ENCODE data around the gene CCDC12. TPM values are rescaled to one million over a fixed set of nuclear protein-coding genes. Genes with fewer than 3 reads are reported as not detected.

The CCDC12 gene
- total RNA-seq, 4 donors from 2014 or later, result 36.9 to 59.4 (median 50.2) TPM

DNA sequence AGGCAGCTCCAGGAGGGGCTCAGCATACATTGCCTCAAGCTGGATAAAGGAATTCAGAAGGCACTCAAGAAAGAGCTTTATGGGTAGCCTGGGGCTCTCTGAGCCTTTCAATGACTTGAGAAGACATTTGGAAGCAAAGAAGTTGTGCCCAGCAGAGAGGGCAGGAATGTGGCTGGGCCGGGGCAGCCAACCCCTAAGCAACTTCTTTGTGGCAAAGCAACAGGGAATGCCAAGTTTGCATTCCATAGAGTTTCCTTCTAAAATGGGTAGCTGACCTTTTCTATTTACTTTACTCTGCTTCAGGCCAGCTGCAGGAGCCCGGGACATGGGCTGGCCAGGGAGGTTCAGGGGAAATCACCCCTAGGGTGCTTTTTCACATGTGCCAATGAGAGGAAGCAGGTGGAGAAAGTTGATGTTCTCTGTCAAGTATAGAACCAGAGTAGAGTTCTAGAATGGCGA is 45.6 kb downstream of the CCDC12 start:
- DNase-seq (ENCODE audit: low spot score in 2 of 2), result no peak

DNA sequence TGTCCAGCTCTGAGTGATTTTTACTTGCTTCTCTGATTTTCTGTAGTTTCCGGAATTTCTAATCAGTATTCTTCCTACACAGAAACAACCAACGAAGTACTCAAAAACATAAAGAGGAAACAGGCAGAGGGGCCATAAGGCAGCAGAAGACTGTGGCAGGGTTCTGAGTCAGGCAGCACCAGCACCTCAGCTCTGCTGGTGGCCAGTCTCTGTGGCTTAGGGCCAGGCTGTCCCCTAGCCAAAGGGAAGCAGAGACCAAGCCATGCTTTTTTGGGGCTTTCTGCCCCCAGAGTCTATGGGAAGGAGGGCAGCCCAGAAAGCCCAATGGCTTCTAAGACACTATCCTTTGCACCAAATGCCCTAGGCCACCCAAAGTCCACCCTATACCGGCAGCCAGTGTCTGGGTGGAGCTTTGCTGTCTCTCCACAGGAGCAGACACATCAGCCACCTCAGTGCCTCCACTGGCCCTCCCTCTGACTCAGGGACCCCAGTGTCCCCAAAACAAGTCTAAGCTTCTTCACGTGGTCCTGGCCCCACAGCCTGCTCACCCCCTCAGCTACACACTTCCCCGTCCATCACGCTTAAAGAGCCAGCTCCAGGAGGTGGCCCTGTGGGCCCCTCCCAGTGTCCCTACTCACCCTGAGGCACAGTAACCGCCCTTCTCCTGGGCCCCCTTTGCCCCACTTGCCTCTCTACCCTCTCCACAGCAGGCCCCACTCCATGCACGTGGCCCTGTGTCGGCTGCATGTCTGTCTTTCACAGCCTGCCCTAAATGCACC is 46.2 kb downstream of the CCDC12 start:
- TF ChIP-seq, protein P1, sequence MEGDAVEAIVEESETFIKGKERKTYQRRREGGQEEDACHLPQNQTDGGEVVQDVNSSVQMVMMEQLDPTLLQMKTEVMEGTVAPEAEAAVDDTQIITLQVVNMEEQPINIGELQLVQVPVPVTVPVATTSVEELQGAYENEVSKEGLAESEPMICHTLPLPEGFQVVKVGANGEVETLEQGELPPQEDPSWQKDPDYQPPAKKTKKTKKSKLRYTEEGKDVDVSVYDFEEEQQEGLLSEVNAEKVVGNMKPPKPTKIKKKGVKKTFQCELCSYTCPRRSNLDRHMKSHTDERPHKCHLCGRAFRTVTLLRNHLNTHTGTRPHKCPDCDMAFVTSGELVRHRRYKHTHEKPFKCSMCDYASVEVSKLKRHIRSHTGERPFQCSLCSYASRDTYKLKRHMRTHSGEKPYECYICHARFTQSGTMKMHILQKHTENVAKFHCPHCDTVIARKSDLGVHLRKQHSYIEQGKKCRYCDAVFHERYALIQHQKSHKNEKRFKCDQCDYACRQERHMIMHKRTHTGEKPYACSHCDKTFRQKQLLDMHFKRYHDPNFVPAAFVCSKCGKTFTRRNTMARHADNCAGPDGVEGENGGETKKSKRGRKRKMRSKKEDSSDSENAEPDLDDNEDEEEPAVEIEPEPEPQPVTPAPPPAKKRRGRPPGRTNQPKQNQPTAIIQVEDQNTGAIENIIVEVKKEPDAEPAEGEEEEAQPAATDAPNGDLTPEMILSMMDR (IDR thresholded peaks at IDR 0.05), result no peak
- no peak for TF ChIP-seq EP300 (IDR thresholded peaks at IDR 0.05)
- no peak for TF ChIP-seq POLR2A (IDR thresholded peaks at IDR 0.05)
- no peak overlapping the region for H3K4me3 ChIP-seq
- DNase-seq (ENCODE audit: low spot score in 2 of 2), result no peak

More for the DNA sequence above, 45.6 kb downstream of the CCDC12 start:
- no peak overlapping the region for H3K4me3 ChIP-seq
- peaks cover 0 to 8% (median 0%) of the 10 kb centered on the region in 3 donors for H3K36me3 ChIP-seq
- TF ChIP-seq POLR2A (IDR thresholded peaks at IDR 0.05) (no peak), EP300 (IDR thresholded peaks at IDR 0.05) (no peak)
- TF ChIP-seq, protein P1 (IDR thresholded peaks at IDR 0.05), result no peak
- H3K4me1 ChIP-seq, result peaks cover 4 to 100% (median 95%) of the 10 kb centered on the region in 4 donors
- no peaks in the 10 kb centered on the region for H3K9me3 ChIP-seq
- no peaks in the 10 kb centered on the region for H3K27me3 ChIP-seq
- H3K27ac ChIP-seq, result peak overlapping the region; percentile 5 to 89 (median 76)
- 16 to 34% methylated on average over 3 of the region's 3 CpGs for WGBS, 2 donors

DNA sequence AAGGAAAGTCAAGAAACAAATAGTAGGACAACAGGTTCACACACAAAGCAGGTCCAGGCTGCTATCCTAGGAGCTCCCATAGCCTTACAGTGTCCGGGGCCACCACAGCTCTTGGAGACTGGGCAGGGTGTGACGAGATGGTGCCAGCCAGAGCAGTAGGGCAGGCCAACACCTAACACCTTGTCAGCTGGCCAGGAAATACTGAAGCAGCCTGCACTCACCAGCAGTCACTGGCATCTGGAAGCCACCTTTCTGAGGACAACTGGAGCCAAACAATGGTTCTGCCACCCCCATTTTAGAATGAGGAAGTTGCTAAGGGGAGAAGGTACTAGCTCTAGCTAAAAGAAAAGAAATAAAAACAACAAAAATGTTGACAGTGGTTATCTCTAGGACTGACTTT is 47.2 kb downstream of the CCDC12 start:
- H3K4me1 ChIP-seq, result peaks cover 4 to 95% (median 86%) of the 10 kb centered on the region in 4 donors
- 86 to 88% methylated on average over 2 of the region's 2 CpGs for WGBS, 2 donors
- peak overlapping the region in 3 of 4 donors; percentile 55 to 89 (median 80) for H3K27ac ChIP-seq
- no peak for DNase-seq (ENCODE audit: low spot score in 2 of 2)
- TF ChIP-seq POLR2A (IDR thresholded peaks at IDR 0.05) (no peak), EP300 (IDR thresholded peaks at IDR 0.05) (no peak)
- TF ChIP-seq, protein P1 (IDR thresholded peaks at IDR 0.05), result no peak
- no peaks in the 10 kb centered on the region for H3K27me3 ChIP-seq
- H3K4me3 ChIP-seq, result no peak overlapping the region
- no peaks in the 10 kb centered on the region for H3K9me3 ChIP-seq
- H3K36me3 ChIP-seq, result peaks cover 0 to 24% (median 7%) of the 10 kb centered on the region in 3 donors

More for the DNA sequence above, 46.2 kb downstream of the CCDC12 start:
- H3K36me3 ChIP-seq, result peaks cover 0 to 14% (median under 1%) of the 10 kb centered on the region in 3 donors
- peaks cover 4 to 100% (median 95%) of the 10 kb centered on the region in 4 donors for H3K4me1 ChIP-seq
- H3K9me3 ChIP-seq, result no peaks in the 10 kb centered on the region
- no peaks in the 10 kb centered on the region for H3K27me3 ChIP-seq
- H3K27ac ChIP-seq, result peak overlapping the region; percentile 5 to 89 (median 76)
- 46 to 57% methylated on average over 9 of the region's 9 CpGs for WGBS, 2 donors

DNA sequence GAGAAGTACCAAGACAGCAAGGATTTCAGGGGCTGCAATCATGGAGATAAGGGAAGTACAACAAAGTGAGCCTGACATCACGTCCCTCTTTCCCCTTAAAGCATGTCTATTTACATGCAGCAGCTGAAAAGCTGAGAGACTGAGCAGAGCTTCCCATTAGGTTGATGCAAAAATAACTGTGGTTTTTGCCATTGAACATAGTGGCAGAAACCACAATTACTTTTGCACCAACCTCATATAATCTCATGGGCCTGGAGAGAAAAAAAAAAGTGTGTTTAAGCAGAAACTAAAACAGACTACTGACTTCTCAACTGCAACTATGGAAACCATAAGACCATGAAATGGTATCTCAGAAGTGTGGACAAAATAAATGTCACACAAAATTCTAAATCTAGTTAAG is 48.3 kb downstream of the CCDC12 start:
- DNase-seq (ENCODE audit: low spot score in 2 of 2), result no peak
- H3K27ac ChIP-seq, result peak overlapping the region in 2 of 4 donors; percentile 74 to 89
- H3K27me3 ChIP-seq, result no peaks in the 10 kb centered on the region
- WGBS, 2 donors, result 73 to 85% methylated on average over 1 of the region's 1 CpG
- H3K9me3 ChIP-seq, result no peaks in the 10 kb centered on the region
- TF ChIP-seq EP300 (IDR thresholded peaks at IDR 0.05), result no peak
- TF ChIP-seq, protein P1 (IDR thresholded peaks at IDR 0.05), result no peak
- TF ChIP-seq POLR2A (IDR thresholded peaks at IDR 0.05), result no peak
- H3K36me3 ChIP-seq, result peaks cover 0 to 34% (median 7%) of the 10 kb centered on the region in 3 donors
- H3K4me3 ChIP-seq, result no peak overlapping the region
- H3K4me1 ChIP-seq, result peaks cover 4 to 89% (median 77%) of the 10 kb centered on the region in 4 donors

DNA sequence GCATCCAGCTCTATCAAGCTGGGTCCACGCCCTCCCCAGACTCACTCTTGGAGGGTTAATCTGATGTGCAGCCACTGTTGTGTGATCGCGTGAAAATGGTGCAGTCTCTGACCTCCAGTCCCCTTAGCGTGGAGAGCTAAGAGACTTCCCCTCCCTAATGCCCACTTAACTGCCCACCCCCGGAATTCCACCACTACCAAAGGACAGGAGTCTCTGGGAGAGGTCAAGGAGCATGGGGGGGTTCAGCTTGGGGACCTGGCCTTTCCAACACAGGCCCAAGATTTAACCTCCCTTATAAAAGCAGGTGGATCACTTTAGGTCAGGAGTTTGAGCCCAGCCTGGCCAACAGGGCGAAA is 48.8 kb downstream of the CCDC12 start:
- 52 to 64% methylated on average over 4 to 6 of the region's 6 CpGs for WGBS, 2 donors

More for the DNA sequence above, 48.8 kb downstream of the CCDC12 start:
- DNase-seq (ENCODE audit: low spot score in 2 of 2), result no peak
- H3K9me3 ChIP-seq, result no peaks in the 10 kb centered on the region
- H3K4me3 ChIP-seq, result no peak overlapping the region
- H3K36me3 ChIP-seq, result peaks cover 0 to 40% (median 13%) of the 10 kb centered on the region in 3 donors
- peak overlapping the region in 3 of 4 donors; percentile 60 to 74 (median 73) for H3K27ac ChIP-seq
- H3K27me3 ChIP-seq, result no peaks in the 10 kb centered on the region
- TF ChIP-seq, protein P1 (IDR thresholded peaks at IDR 0.05), result no peak
- TF ChIP-seq EP300 (IDR thresholded peaks at IDR 0.05) (no peak), POLR2A (IDR thresholded peaks at IDR 0.05) (no peak)
- H3K4me1 ChIP-seq, result peaks cover 1 to 86% (median 71%) of the 10 kb centered on the region in 4 donors
